B cell (primary cell): ENCODE results near the gene IFI27L2.

ENCODE experiments used
- EZH2 ChIP-seq: IDR thresholded peaks from 2 replicates; pipeline ENCODE4 v1.6.1; 2012; ENCODE audit warnings: borderline replicate concordance, low read depth, mild to moderate bottlenecking, moderate library complexity, low read length; ENCODE audit not compliant: insufficient read depth, poor library complexity, severe bottlenecking
- TF ChIP-seq, protein P1 (sequence below): fragments of 200-600 bp; IDR thresholded peaks from one replicate; pipeline ENCODE4 v1.8.0; 2022; ENCODE audit warnings: antibody characterized with exemption, mild to moderate bottlenecking

DNA sequence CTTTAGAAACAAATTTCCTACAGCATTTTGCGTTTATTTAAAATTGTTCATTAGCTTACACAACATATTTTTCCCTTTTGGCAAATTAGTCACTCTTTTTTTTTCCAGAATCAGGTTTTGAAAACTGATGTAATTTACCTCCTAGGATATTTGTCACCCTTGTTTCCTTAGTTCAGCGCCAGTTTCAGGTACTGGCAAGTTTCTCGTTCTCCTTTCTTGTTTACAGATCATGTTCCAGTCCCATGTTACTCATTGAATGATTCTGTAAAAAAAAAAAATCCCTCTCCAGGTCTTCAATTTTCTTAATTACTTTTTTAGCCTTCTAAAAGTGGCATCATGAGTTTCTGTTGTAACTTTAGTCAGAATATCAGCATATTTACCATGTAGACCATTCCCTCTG lies 47.4 kb upstream of the IFI27L2 start:
- TF ChIP-seq, protein P1, sequence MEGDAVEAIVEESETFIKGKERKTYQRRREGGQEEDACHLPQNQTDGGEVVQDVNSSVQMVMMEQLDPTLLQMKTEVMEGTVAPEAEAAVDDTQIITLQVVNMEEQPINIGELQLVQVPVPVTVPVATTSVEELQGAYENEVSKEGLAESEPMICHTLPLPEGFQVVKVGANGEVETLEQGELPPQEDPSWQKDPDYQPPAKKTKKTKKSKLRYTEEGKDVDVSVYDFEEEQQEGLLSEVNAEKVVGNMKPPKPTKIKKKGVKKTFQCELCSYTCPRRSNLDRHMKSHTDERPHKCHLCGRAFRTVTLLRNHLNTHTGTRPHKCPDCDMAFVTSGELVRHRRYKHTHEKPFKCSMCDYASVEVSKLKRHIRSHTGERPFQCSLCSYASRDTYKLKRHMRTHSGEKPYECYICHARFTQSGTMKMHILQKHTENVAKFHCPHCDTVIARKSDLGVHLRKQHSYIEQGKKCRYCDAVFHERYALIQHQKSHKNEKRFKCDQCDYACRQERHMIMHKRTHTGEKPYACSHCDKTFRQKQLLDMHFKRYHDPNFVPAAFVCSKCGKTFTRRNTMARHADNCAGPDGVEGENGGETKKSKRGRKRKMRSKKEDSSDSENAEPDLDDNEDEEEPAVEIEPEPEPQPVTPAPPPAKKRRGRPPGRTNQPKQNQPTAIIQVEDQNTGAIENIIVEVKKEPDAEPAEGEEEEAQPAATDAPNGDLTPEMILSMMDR = no peak
- no peak for TF ChIP-seq EZH2
